Neural cell (in vitro differentiated cells): ENCODE results near the gene ZNF761.

Experiments
- CTCF ChIP-seq: fragments of 450-650 bp; IDR thresholded peaks from 2 replicates; pipeline ENCODE4 v1.5.1; 2014; ENCODE audit warnings: antibody characterized with exemption, mild to moderate bottlenecking, moderate library complexity; ENCODE audit not compliant: poor library complexity, severe bottlenecking
- EP300 ChIP-seq: fragments of 450-650 bp; conservative IDR thresholded peaks from 2 replicates; pipeline ENCODE4 v1.6.1; 2014; ENCODE audit warnings: antibody characterized with exemption, mild to moderate bottlenecking, moderate library complexity; ENCODE audit not compliant: poor library complexity, severe bottlenecking
- EZH2 ChIP-seq: fragments of 200-600, 300-800 bp; shearing (Covaris generic), sonication (generic); IDR thresholded peaks from 2 replicates; pipeline ENCODE4 v1.6.1; 2014; ENCODE audit warnings: antibody characterized with exemption, low read length, borderline replicate concordance, mild to moderate bottlenecking; ENCODE audit not compliant: insufficient read depth, poor library complexity, severe bottlenecking
- RAD21 ChIP-seq: fragments of 450-650 bp; conservative IDR thresholded peaks from 2 replicates; pipeline ENCODE4 v1.6.1; 2014; ENCODE audit warnings: antibody characterized with exemption, mild to moderate bottlenecking, moderate library complexity
- REST ChIP-seq: IDR thresholded peaks from 2 replicates; pipeline ENCODE4 v1.6.1; 2012; ENCODE audit warnings: borderline replicate concordance
- TAF1 ChIP-seq: IDR thresholded peaks from 2 replicates; pipeline ENCODE4 v1.6.1; 2012; ENCODE audit warnings: low read depth

DNA sequence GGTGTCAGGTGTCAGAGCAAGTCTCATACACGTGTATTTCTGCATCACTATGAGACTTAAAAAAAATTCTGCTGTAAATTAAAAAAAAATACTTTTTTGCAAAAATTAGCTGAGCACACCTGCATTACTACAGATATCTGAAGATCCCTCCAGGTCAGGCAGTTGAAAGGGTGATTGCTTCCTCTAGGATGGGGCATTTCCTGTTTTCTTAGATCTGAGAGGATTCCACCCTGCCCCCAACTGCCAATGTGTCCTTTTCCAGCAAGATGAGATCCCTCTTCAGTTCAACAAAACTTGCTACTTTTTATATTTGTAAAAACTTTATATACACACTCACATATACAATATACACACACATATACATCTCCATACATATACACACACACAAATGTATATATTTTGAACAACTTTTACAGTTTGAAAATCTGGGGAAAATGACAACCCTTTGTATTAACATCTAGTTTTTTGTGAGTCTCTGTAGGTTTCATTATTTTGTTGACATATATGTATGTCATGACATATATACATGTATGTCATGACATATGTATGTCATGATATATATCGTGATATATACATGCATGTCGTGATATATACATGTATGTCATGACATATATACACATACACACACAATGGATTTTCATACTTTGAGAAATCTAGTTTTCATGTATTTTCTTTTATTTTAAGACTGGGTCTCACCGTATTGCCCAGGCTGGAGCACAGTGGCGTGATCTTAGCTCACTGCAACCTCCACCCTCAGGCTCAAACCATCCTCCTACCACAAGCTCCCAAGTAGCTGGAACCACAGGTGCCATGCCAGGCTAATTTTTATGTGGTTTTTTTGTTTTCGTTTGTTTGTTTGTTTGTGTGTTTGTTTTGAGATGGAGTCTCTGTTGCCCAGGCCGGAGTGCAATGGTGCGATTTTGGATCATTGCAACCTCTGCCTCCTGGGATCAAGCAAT is 53.5 kb downstream of the ZNF761 start:
- no peak for TF ChIP-seq CTCF
- TF ChIP-seq TAF1: no peak
- TF ChIP-seq RAD21: no peak
- TF ChIP-seq EP300: no peak
- TF ChIP-seq REST: no peak
- TF ChIP-seq EZH2: no peak
